Activated gamma-delta T cell treated with anti-CD3 and anti-CD28 coated beads, Interleukin-2, amount 50 U/mL, for 16 hours (primary cell): Measurements from ENCODE around the gene AKR1A1.
"Not testable (repeated sequence)": the region's sequence is repeated elsewhere in the genome, so short reads cannot be mapped to it uniquely, and the experiment has no call there.

Experiments
- DNase-seq: peaks from one replicate; pipeline ENCODE4 v3.0.0-alpha.2; 2020; ENCODE audit warnings: low read depth

AKR1A1 gene

GRCh38 chr1:45523975-45524374 is 26.7 kb upstream of the AKR1A1 start:
- DNase-seq: not testable (repeated sequence)

- no peak for DNase-seq
These were observed 24.4 kb upstream of the AKR1A1 start for GRCh38 chr1:45526135-45526644.

- no peak for DNase-seq
These were observed 19.9 kb upstream of the AKR1A1 start for GRCh38 chr1:45530632-45531135.

GRCh38 chr1:45531873-45532272 is 18.8 kb upstream of the AKR1A1 start:
- DNase-seq: no peak

- no peak for DNase-seq
These were observed 14.4 kb upstream of the AKR1A1 start for GRCh38 chr1:45535988-45536766.

- DNase-seq: no peak
These were observed 13.7 kb upstream of the AKR1A1 start for GRCh38 chr1:45536886-45537285.

- no peak for DNase-seq
These were observed 9.4 kb upstream of the AKR1A1 start for GRCh38 chr1:45541193-45541592.

GRCh38 chr1:45542591-45542990 is 8.0 kb upstream of the AKR1A1 start:
- DNase-seq: no peak

- DNase-seq: peak; percentile 60
These were observed 6.8 kb upstream of the AKR1A1 start for GRCh38 chr1:45543581-45544417.

GRCh38 chr1:45544530-45544929 is 6.1 kb upstream of the AKR1A1 start:
- no peak for DNase-seq

- no peak for DNase-seq
These were observed 5.6 kb upstream of the AKR1A1 start for GRCh38 chr1:45545019-45545493.

GRCh38 chr1:45545553-45546310 is 4.9 kb upstream of the AKR1A1 start:
- DNase-seq: no peak

- DNase-seq: no peak
These were observed 1.1 kb downstream of the AKR1A1 start for GRCh38 chr1:45551684-45552083.

GRCh38 chr1:45552331-45552730 is 1.7 kb downstream of the AKR1A1 start:
- DNase-seq: no peak

- no peak for DNase-seq
These were observed 3.6 kb downstream of the AKR1A1 start for GRCh38 chr1:45554198-45554597.

- no peak for DNase-seq
These were observed 6.9 kb downstream of the AKR1A1 start for GRCh38 chr1:45557422-45557944.

GRCh38 chr1:45563843-45564242 is 13.2 kb downstream of the AKR1A1 start:
- DNase-seq: no peak

GRCh38 chr1:45566722-45567121 is 16.1 kb downstream of the AKR1A1 start:
- DNase-seq: no peak

GRCh38 chr1:45567911-45568310 is 17.3 kb downstream of the AKR1A1 start:
- no peak for DNase-seq

GRCh38 chr1:45568421-45568820 is 17.8 kb downstream of the AKR1A1 start:
- DNase-seq: no peak

GRCh38 chr1:45569571-45569961 is 18.9 kb downstream of the AKR1A1 start:
- DNase-seq: no peak
